Activated effector memory CD4-positive, alpha-beta T cell treated with anti-CD3 and anti-CD28 coated beads, Interleukin-2, amount 50 U/mL, for 16 hours (primary cell): ENCODE data around the gene TXNL4B.

Experiments used
- DNase-seq: peaks from one replicate; pipeline ENCODE4 v3.0.0-alpha.2; 2020

The TXNL4B gene

DNA sequence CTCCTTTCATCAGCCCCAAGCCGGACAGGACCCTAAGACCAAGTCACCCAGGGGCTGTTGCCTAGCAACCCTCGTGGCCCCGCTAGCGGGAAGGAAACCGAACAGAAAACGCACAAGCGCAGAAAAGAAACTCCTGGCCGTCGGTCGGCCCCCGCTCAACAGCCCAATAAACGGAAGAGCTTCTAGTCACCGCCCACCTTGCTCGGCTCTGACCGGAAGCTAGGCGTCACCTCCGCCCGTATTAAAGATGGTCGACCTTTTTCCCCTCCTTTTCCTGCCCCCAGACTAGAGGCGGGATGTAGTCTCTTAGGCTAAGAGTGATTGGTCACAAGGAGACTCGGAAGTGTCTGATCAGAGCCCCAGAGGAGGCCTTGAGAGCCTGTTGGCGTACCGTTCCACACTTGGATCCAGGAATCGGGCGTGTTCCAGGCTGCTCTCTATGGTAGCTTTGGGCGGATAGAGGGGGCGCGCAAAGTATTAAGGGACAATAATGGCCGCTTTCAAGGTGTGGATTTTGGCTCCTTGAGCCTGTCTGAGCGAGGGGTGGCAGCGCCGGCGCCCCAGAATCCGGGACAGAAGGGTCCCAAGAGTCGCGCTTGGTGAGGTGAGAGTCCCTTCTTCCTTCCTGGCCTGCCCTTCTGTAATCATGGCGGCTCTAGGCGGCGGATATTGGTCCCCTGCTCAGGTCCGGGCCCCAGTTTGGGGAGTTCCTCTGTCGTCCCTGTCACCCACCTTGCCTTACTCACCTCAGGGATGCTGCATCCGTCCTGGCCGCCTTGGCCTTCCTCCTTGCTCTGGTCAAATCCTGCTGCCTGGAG, at the start of gene TXNL4B, which contains the start of gene DHX38:
TSS of gene TXNL4B (minus strand) at position 173 of the 818 bp plus-strand sequence. CDS start 2,871 bp downstream, outside the sequence.
TSS of gene DHX38 (plus strand) at position 400 of the 818 bp plus-strand sequence. CDS start 2,311 bp downstream, outside the sequence.
- peak; percentile 96 for DNase-seq

DNA sequence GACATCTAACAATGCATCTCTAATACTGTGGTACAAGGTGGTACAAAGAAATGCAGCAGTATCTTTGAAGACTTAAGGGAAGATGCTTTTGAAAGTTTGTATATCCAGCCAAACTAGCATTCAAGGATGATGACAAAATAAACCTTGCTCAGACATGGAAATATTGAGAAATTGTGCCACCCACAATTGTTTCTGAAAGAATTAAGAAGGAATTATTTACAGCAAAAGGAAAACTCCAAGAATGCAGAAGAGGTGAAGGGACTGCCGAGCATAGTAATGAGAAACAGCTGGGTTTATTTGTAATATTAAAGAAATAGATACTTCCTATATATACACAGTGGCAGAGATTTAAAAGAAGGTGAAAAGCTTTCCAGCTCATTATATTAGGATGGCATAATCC, 49.1 kb upstream of the TXNL4B start:
- no peak for DNase-seq

DNA sequence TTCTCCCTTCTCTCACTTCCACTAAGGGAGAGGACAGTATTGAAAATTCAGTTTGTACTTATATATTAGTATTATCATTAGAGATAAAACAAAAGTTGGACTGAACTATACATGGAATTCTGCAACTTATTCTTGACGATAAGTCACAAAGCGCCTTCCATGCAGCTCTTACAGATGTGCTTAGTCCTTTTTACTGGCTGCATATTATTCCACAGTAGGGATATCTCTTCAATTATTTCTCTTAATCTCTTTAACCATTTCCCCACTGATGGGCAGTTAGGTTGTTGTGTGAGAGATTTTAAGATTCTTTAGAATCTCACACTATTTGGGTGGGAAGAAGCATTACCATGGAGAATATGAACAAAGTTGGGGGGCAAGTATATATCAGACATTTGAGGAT, 46.5 kb upstream of the TXNL4B start:
- DNase-seq = no peak

DNA sequence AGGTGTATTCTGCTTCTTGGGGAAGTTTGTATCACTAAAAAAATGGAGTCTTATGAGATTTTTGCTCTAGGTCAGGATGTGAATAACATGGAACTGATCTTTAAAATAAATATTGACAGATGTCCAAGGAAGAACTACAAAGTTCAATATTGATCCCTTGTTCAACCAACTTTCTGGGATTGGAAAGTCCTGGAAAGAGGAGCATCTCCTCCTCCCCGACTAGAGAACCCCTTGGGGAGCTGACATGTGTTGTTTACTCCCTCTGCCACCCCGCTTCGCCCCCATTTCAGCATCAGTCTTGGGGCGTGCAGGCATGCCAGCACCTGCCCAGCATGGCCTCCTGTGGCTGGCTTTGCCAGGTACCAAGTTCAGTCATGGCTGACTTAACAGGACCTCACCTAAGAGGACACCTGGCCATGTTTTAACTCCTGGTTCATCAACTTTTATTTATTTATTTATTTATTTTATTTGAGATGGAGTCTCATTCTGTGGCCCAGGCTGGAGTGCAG, 44.7 kb upstream of the TXNL4B start:
- DNase-seq = no peak

DNA sequence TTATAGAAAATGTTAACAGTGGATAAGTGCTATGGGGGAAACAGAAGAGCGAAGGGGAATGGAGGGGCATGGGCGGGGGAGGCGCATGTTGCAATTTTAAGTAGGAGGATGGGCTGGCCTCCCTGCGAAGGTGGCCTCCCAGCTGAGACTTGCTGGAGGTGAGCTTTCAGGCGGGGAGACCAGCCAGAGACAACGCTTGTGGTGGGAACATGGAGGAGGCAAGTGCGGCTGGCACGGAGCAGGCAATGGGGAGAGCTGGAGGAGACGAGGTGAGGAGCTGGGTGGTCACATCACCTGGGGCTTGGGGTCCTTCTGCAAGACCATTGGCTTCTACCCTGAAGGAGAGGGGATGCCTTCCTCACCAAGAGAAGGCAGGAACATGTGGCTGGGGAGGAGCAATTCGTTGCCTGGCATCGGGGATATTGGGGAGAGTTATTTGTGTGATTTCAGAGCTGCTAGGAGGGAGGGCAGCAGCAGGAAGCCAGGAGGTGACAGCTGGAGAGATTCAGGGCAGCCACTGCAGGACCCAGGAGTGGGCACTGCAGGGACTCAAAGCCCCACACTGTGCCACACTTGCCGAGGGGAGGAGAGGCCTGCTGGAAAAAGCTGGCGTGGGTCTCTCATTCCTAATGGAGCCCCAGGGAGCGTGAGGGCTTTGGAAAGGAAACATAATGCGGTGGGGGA, 44.1 kb upstream of the TXNL4B start:
- DNase-seq = no peak

DNA sequence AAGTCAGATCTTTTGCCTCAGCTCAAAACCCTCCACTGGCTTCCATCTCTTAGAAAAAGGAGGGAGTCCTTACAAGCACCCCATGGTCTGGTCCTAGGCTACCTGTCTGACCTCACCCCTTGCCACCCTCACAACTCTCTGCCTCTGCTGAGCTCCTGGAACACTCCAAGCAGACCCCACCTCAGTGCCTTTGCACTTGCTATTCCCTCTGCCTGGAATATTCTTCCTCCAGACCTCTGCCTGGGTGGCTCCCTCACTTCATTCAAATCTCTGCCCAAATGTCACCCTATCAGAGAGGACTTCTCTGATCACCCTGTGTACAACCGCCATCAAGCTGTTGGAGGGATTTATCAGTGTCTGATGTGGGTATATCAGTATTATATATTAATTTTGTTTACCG, 41.1 kb upstream of the TXNL4B start:
- DNase-seq = no peak

DNA sequence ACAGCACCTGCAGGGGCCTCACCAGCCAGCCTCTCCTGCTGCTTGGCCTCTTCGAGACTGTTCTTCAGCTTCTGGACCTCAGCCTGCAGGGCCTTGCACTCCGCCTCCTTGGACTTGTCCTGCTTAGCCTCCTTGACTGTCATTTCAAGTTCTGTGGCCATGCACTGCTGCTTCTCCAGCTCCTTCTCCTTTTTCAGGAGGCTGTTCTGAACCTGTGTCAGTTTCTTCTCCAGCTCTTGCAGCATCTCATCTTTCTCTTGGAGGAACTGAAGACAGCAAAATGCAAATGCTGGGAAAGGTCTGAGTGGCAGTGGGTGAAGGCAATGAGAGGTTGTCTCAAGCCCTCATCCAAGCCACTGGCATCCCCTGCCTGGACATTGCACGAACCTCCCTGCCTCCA, 39.3 kb upstream of the TXNL4B start:
- DNase-seq = no peak

DNA sequence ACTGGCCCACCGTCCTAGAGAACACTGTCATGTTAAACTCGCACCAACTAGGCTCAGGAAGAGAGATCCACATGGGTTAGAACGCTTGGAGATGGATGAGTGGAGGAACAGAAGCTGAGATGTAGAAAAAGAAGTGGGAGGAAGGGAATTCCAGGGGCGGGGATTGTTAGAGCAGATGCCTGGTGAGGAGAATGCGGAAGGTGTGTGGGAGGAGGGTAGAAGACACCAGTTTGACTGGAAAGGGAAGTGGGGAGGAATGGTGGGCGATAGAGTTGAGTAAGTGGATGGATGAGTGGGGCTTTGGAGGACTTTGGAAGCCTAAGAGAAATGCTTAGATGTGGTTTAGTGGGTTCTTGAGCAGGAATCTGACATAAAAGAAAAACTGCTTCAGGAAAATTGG, 37.6 kb upstream of the TXNL4B start:
- no peak for DNase-seq

DNA sequence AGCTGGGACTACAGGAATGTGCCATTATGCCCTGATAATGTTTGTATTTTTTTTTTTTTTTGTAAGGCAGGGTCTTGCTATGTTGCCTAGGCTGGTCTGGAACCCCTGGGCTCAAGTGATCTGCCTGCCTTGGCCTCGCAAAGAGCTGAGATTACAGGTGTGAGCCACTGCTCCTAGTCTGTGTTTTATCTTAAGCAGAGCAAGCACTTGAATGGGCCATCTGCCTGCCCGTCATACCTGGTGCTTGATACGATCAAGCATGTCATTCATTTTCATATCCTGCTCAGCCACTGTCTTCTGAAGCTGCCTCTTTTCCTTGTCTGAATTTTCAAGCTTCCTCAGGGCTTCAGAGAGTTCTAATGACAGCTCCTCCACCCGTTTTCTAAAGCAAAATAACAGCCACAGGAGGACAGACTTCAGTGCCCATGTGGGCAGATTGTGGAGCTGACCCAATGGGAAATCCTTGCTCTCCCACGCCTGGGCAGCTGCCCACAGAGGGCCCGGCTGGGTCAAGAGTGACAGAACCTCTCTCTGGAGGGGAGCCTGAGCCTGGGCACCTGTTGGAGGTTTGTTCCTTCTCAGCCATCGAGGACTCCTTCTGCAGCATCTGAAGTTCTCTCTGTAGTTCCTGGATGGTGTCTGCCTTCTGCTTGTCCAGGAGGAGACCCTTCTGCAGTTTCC, 36.7 kb upstream of the TXNL4B start:
- DNase-seq = no peak

DNA sequence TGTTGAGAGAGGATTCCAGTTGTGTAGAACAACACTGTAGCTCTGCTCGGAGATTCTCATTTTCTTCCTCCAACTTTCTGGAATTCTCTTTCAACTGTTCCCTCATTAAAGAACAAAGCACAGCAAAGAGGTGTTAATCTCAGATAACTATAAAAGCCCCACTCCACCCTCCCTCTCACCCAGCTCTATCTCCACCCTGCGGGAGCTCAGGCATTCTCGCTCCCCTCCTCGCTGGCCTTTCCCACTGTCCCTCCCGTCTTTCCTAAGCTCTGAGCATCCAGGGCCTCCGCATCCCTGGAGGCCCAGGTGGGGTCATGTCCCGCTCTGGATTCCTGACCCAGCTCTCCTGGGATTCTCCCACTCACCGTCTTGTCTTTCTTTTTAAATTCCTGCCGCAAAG, 35.3 kb upstream of the TXNL4B start:
- no peak for DNase-seq

DNA sequence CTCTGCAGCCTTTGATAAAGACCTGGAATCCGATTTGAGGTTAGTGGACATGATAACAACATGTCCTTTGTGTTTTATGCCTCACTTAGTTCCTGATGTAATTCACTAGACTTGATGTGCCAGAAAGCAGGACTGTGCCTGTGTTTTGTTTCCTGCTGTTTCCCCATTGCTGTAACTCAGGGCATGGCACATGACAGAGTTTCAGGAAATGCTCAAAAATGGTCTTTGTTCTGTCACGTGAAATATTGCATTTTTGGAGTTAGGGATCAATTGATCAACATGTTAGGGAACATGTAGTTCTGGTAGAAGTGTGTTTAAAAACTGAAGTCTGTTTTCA, 33.0 kb upstream of the TXNL4B start:
- DNase-seq = no peak

DNA sequence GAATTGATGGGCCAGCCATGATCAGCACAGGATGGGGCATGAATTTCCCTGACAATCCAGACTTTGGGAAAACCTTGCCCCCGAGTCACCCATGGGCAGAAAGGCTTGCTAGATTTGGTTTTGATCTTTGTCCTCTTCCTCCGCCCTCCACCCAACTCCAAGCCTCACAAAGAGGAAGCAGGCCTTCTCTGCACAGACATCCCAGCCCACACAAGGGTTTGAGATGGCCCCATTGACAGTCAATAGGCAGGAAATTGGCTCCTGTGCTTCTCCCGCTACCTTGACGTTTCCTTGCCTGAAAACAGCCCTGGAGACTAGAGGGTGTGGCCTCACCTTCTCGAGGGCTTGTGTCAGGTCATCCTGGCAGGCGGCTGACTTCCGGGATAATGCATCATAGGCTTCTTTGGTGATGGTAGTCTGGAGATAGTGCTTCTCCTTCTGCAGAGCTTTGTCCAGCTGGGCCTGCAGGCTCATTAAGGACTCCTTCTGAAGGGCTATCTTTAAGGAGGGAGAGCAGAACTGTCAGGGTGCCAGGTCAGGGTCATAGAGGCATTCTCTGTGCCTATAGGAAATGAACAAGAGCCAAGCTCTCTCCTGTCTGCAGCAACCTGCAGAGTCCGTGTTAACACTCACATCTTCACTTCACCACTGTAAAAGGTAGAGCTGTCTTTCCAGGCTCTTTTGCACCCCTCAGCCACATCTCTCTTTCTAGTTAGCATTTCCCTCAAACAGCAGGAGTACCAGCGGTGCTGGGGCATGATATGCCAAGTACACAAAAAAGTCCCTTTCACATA, 32.4 kb upstream of the TXNL4B start:
- DNase-seq = no peak

DNA sequence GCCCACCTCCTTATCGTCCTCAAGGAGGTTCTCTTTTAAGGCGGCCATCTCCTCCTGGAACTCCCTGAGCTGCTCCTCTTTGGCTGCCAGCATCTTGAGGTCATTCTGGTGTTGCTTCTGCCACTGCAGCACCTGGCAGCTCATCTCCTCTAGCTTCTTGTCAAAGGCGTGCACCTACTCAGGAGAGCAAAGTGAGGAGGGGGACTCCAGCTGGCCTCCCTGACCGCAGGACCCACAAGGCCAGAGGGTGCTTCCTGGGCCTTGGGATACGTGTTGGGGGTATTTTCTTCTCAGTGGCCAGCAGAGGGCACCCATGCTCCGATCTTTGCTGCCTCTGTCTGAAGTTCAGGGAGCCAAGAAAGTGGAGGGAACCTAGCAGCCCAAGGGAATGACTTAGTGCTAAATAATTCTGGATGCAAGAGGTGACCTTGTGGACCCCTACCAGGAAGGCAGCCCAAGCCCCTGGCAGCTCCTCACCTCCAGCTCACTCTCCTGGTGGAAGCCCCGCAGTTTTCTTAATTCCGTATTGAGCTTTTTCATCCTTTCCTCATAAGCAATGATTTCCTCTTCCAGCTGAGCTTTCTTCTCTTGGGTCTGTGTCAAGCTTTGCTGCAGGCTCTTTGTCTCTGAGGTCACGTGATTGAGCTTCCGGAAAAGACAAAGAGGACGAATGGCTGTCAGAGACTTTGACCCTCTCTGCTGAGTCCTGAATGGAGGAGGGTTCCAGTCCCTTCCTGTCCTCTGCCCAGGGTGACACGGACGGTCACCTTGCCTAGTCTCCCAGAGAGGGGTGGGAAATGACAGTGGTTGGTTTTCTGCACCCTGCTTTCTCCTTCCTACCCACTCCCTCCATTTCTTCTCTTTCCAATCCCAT, 31.6 kb upstream of the TXNL4B start:
- peak; percentile 82 for DNase-seq

DNA sequence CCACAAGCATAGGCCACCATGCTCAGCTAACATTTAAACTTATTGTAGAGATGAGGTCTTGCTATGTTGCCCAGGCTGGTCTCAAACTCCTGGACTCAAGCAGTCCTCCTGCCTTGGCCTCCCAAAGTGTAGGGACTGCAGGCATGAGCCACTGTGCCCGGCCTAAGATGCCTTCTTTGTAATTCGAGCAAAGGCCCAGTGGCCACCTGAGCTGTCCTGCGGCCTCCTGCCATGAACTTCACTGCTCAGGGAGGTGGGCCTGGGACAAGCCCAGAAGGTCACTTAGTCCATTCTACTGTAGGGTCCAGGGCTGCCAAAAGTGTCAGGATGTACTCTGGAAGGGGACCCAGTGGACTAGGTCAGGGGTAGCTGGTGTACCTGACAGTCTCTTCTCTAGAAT, 30.7 kb upstream of the TXNL4B start:
- DNase-seq = no peak

DNA sequence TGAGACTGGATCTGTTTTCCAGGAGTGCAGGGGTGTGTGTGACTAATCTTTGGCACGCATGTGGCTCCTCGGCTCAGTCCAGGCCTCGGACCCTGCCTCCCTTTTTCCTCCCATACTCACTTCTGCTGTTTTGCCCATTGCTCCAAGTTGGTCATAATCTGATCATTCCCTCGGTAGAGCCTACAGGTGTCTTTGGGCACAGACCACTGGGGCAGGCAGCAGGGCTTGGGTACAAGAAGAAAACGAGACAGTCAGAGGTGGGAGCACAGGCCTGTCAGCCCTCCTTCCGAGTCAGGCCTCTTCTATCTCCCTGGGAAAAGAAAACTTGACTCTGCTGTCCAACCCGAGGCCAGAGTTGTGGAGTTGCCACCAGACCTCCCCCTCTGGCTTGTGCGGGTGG, 30.0 kb upstream of the TXNL4B start:
- DNase-seq = no peak

DNA sequence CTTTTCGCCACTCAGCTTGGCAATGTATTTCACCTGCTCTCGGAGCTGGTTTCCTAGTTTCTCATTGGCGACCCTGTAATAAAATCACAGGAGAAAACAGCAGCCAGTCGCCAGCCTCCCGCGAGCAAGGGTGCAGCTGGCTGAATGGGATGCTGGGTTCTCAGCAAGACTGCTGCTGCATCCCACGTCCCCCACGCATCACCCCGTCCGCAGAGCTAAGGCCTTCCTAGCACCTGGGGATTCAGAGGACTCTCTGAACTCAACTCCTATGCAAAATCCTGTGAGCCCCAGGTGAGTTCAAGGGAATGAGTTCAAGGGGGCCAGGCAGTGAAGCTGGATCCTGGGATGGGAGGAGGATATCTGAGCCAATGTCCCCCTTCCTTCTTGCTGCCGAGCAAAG, 29.5 kb upstream of the TXNL4B start:
- no peak for DNase-seq

DNA sequence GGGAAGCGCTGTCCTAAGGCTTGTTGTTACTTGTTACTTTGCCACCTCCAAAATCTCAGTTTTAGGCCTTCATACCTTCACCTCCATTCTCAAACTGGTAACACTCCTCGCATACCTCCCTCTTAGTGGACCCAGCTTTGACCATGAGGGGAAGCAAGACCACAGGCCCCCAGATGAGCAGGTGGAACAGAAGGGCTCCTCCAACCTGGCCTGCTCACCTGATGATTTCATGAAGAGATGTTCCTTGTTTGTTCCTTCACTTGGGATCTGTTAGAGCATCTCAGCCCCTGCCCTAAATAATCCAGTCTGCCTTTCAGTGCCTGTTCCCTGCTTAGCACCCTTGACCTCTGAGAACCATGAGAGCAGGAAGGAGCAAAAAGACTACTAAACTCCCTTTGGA, 28.9 kb upstream of the TXNL4B start:
- DNase-seq = no peak

DNA sequence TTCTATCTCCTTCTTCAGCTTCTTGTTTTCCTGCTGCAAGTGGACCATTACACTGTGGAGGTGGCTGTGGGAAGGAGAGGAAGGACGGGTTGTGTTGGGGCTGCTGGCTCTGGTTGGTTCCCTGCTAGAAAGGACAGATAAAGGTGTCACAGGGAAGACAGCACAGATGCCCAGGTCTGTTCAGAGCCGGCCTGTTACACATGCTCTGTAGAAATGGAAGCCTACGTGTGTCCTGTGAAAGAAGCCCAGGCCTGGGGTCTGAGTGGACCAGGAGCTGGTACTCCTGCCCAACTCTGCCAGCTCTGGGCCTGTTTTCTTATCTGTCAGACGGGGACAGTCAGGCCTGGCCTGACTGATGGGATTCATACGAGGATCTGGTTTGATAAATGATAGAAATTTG, 26.6 kb upstream of the TXNL4B start:
- no peak for DNase-seq

DNA sequence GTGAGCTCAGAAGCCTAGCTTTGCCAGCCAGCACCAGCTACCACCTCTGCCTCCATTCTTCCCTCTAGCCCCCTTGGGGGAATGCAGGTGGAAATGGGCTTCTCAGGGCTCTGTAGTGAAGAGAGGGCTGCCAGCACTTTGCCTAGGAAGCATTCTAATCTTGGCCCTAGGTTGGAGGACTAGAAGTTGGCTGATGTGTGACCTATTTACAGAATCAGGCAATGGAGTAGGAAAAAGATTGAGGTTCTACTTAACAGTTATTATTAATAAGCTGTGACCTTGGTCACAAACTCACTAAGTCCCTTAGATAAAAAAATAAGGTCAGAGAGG, 20.2 kb upstream of the TXNL4B start:
- no peak for DNase-seq

DNA sequence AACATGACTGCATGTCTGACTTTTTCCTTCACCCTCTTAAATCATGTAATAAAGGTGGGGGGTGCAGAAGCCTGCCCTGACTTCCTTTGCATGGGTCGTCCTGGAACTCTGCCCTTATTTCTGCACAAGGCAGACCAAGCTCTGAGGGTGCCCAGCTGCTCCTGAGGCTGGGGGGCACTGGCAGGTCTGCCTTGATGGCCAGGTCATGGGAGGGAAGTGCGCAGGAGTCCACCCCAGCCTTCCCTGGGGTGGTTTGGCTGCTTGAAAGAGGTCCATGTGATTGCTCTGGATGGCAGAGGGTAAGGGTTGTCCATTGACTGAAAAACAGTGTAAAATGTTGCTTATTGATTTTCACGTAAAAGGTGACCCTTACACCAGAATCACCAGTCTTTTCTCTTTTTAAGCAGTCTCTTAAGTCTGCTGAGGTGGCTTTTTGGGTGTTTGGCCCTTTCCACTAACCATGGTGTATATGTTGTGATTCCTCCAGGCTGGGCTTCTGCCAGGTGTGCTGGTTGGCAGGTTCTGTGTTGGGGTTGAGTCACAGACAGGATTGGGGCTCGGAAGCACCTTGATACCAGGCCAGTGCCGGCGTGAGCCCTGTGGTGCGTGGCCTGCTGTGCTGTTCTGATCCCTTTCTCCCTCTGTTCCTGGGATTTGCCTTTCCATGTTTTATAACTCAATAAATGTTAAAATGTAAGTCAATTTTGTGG, 19.6 kb upstream of the TXNL4B start:
- no peak for DNase-seq

DNA sequence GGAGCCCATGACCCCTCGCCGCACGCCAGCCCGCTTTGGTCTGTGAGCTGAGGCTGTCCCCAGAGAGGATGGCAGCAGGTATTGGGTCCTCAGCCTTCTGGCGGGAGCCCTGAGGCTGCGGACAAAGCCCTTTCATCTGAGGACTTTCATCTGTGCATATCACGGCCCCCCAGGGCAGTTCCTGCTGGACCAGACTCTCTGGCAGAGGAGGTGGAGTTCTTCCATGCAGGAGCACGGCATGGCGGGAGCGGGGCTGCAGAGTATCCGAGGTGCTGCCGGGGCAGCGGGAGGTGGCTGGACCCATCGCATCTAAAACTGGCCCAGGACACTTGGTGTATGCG, 19.0 kb upstream of the TXNL4B start:
- DNase-seq = no peak
